GM10266 (cell line): ENCODE data around the gene NFIC.
"Not testable (repeated sequence)": the region's sequence is repeated elsewhere in the genome, so short reads cannot be mapped to it uniquely, and the experiment has no call there.

Source experiments
- DNase-seq: peaks from one replicate; pipeline ENCODE4 v3.0.0; 2012; ENCODE audit errors: extremely low spot score
- TF ChIP-seq, protein P1 (sequence below): IDR thresholded peaks from 2 replicates; pipeline ENCODE4 v1.5.1; 2012; ENCODE audit warnings: mild to moderate bottlenecking, low read depth; ENCODE audit not compliant: control insufficient read depth, insufficient read depth; ENCODE audit errors: missing control alignments

The NFIC gene

DNA sequence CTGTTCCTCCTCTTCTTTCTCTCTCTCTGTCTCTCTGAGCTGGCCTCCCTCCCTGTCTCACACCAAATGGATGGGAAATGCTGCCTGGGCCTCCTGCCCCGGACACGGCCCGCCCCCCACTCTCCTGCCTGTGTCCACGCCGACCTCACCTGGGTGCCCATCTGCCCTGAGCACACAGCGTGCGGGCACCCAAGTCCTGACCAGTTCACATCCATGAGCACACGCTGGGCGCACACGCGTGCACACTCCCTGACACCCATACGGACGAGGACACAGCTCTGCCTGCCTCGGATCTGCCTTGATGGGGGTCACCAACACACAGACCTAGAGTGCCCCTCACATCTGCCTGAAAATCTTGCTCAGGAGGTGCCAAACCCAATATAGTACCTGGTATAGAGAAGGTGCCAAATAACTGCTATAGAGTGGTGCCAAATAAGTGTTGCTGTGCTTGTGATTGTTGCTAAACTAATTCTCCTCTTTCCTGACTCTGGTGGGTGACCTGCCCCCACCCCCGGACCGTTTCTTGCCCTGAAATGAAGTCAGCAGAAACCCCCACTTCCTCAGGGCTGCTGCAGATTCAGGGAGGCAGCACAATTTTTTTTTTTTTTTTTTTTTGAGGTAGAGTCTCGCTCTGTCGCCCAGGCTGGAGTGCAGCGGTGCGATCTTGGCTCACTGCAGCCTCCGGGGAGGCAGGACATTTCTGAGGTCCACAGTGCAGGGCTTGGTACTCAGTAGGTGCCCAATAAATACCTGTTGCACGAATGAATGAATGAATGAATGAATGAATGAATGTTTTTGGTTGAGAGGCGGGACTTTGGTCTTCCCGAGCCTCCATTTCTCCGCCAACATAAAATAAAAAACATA, 4.6 kb downstream of the NFIC start:
- TF ChIP-seq, protein P1, sequence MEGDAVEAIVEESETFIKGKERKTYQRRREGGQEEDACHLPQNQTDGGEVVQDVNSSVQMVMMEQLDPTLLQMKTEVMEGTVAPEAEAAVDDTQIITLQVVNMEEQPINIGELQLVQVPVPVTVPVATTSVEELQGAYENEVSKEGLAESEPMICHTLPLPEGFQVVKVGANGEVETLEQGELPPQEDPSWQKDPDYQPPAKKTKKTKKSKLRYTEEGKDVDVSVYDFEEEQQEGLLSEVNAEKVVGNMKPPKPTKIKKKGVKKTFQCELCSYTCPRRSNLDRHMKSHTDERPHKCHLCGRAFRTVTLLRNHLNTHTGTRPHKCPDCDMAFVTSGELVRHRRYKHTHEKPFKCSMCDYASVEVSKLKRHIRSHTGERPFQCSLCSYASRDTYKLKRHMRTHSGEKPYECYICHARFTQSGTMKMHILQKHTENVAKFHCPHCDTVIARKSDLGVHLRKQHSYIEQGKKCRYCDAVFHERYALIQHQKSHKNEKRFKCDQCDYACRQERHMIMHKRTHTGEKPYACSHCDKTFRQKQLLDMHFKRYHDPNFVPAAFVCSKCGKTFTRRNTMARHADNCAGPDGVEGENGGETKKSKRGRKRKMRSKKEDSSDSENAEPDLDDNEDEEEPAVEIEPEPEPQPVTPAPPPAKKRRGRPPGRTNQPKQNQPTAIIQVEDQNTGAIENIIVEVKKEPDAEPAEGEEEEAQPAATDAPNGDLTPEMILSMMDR = no peak
- peak; percentile 76 for DNase-seq

DNA sequence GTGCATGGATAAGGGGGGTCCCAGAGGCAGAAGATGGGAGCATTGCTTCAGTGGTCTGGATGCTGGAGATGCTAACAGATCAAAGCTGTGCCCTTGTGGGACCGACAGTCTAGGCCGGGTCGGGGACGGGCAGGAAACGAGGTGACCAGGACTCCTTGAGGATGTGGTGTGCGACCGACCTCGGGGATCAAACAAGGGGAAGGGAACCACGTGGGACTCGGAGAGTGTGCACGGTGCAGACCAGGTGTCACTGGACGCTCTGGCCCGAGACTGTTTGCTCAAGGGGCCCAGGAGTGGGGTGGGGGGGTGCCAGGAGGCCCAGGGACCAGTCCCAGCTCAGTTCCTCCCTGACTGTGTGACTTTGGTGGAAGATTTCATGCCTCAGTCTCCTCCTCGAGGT, 6.0 kb downstream of the NFIC start:
- no peak for DNase-seq
- TF ChIP-seq, protein P1 = no peak

DNA sequence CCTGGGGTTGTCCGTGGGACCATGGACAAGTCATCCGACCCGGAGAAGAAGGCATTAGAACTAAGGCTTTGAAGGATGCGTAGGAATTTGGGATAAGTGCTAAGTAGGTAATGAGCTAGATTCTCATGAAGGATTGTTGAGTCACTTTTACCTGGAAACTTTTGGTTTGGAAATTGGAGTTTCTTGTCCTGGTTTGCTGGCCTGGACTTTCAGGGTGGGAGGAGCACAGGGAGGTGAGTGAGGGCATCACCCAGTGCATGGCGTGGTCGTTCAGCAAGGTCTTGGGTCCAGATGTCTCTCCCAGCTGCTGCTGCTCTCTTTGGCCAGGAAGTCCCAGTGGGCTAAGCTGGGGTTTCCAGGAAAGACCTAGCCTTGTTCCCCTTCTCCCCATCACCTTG, 7.6 kb downstream of the NFIC start:
- TF ChIP-seq, protein P1 = no peak
- DNase-seq = no peak

DNA sequence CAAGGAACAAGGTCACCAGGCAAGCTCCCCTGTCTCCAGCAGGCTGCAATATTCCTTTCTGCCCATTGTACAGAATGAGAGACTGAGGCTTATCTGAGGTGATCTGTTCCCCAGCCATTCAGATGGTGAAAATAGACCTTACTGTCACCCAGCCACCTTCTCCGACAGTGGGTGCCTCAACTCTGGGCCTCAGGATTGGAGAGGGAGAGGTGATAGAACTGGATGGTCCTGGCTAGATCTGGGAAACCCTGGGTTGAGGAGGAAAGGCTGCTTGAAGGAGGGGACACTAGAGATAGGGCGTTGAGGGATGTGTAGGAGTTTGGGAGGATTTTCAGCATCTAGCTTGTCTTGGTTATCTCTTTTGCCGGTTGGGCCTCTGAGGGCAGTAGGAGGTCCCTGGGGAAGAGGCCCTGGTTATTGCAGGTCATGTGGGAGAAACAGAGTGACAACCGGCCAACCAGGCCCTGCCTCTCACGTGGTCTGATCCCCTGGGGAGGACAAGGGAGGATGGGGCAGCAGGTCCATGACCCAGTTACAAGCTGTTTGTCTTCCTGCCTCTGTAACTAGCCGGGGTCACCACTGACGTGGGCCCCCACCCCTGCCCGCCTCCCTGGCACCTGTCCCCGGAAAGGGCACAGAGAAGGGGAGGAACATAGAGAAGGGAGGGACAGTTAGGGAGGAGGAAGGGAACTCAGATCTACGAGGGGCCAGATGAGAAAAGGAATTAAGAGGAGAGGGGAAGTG, 8.2 kb downstream of the NFIC start:
- DNase-seq = no peak
- TF ChIP-seq, protein P1 = no peak

DNA sequence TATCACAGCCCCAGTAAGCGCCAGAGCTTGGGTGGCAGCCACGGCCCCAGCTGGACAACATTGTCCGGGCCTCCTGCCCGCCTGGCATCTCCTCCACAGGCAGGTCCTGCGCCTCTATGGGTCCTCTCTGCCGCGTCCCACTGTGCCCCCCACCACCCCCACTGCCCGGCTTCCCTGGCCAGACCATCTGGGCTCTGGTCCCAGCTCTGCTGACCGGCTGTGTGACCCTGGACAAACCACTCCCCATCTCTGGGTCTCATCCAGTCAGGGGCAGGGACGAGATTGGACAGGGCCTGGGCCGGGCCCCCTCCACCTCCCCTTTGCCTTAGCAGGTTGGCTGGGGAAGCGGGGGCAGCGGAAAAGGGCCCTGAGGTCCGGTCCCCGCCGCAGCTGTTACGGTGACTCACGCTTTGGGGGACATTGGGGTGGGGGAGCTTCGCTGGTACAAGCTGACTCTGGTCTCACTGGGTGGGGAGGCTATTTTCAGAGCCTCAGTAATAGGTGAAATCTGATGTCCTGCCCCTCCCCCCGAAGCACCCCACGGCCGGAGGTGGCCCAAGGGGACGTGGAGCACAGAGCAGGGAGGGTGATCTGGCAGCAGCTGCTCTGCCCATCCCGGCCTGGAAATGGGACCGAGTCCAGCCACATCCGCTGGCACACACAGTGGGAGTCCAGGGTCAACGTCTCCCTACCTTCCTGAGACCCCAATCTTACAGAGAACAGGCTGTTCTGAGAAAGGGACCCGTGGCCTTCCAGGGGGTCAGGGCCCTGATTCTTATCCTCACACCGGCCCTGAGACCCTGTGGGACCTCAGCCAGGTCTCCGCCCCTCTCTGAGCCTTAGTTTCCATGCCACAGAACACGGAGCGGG, 9.1 kb downstream of the NFIC start:
- DNase-seq = no peak
- TF ChIP-seq, protein P1 = no peak

DNA sequence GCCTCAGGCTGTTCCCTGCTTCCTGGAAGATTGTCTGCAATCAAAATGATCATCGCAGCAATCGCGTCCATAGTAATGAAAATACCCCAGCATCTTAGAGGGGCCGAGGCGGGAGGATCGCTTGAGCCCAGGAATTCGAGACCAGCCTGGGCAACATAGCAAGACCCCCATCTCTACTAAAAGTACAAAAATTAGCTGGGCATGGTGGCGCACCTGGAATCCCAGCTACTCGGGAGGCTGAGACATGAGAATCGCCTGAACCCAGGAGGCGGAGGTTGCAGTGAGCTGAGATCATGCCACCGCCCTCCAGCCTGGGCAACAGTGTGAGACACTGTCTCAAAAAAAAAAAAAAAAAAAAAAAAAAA, 9.7 kb downstream of the NFIC start:
- DNase-seq = not testable (repeated sequence)

DNA sequence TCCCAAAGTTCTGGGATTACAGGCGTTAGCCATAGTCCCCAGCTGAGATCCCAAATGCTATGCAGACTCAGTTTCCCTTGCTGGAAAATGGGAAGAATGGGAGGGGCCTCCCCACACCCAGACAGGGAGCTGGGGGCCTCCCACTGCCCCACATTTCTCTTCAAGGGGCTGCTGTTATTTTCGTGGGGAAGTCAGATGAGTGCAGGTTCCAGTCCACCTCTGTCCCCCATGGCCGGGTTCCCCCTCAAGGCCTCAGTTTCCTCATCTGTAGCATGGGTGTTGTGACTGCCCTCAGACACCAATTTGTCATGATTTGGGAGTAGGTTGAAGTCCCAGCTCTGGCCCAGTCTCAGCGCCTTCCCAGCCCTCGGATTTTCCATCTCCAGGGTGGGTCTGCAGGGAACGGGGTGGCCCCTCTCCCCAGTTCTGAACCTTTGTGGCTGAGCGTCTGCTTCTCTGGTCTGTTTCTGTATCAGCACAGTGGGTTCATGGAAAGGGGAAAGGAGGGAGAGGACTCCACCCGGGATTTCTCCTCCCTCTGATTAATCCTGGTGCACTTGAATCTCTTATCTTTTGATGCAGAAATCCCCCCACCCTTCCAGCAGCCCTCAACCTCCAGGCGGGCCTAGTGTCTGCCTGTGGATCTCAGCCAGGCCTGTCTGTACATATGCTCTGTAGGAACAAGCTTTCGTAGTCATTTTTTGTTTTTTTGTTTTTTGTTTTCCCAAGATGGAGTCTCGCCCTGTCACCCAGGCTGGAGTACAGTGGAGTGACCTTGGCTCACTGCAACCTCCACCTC, 12.2 kb downstream of the NFIC start:
- TF ChIP-seq, protein P1 = no peak
- no peak for DNase-seq
